Mammary epithelial cell (primary cell): ENCODE results near the gene ZBTB26.

Source experiments
- EZH2 ChIP-seq: IDR thresholded peaks from 2 replicates; pipeline ENCODE4 v1.6.1; 2012; ENCODE audit warnings: low read length, inconsistent platforms, borderline replicate concordance
- TF ChIP-seq, protein P1 (sequence below), 2 donors: IDR thresholded peaks in 1 of 2; conservative IDR thresholded peaks in 1 of 2; 2 replicates each; pipeline ENCODE4 v1.5.1; 2011 to 2012; ENCODE audit warnings: inconsistent platforms in 2 of 2, low read length in 2 of 2, mild to moderate bottlenecking in 2 of 2, control low read depth in 1 of 2, low read depth in 1 of 2; ENCODE audit not compliant: insufficient read depth in 1 of 2; ENCODE audit errors: extremely low read depth in 1 of 2

- TF ChIP-seq, protein P1, sequence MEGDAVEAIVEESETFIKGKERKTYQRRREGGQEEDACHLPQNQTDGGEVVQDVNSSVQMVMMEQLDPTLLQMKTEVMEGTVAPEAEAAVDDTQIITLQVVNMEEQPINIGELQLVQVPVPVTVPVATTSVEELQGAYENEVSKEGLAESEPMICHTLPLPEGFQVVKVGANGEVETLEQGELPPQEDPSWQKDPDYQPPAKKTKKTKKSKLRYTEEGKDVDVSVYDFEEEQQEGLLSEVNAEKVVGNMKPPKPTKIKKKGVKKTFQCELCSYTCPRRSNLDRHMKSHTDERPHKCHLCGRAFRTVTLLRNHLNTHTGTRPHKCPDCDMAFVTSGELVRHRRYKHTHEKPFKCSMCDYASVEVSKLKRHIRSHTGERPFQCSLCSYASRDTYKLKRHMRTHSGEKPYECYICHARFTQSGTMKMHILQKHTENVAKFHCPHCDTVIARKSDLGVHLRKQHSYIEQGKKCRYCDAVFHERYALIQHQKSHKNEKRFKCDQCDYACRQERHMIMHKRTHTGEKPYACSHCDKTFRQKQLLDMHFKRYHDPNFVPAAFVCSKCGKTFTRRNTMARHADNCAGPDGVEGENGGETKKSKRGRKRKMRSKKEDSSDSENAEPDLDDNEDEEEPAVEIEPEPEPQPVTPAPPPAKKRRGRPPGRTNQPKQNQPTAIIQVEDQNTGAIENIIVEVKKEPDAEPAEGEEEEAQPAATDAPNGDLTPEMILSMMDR (conservative IDR thresholded peaks at IDR 0.05 in 1 of 2, IDR thresholded peaks at IDR 0.05 in 1 of 2; ENCODE audit: extremely low read depth in 1 of 2, insufficient read depth in 1 of 2, low read depth in 1 of 2, low read length in 2 of 2) = no peak
- no peak for TF ChIP-seq EZH2
Observed at GRCh38 chr9:122936464-122936863, 5.2 kb upstream of the ZBTB26 start.
